ENCODE measurements around the gene C6orf47. TPM values are rescaled to one million over a fixed set of nuclear protein-coding genes. Genes with fewer than 3 reads are reported as not detected.
A peak's percentile ranks its signal among the peaks of the same experiment; 100 is the strongest.

Gene C6orf47
- total RNA-seq, 2 experiments from 2014 or later, result 10.1 to 11.7 TPM

DNA sequence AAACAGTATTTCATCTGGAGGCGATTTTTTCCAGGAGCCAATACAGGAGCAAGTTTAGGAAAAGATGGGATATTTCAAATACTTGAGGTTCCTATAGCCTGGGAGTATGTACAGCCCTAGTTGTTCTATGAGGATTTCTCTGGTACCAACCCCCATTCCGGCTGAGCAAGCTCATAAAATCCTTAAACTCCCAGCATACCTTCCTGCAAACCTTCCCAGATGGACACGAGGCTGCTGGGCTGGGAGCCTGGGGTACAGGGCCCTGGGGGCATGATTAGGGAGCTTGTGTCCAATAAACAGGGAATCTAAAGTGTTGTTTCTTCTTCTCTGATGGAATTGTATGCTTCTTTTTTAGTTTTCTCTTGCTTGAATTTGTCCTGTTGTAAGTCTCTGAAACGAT is 38.6 kb downstream of the C6orf47 start:
- peaks cover 32% of the 10 kb centered on the region for H3K4me1 Mint-ChIP-seq
- H3K27me3 Mint-ChIP-seq, result no peaks in the 10 kb centered on the region
- peak overlapping the region; percentile 95 for H3K4me3 Mint-ChIP-seq
- intact Hi-C loops (cut with DNase I, micrococcal nuclease), result loop anchor here (2.0 kb wide), 7 partner anchors 39 to 1233 kb away; partner anchors contain the start of genes ATP6V1G2 (in 1 of the 2), C6orf47 (in 1 of the 2), MRPS18B (in 1 of the 2) and NFKBIL1 (in 1 of the 2)
- H3K9me3 Mint-ChIP-seq (ENCODE audit: low read depth), result no peaks in the 10 kb centered on the region
- no peak for ATAC-seq
- DNase-seq, result no peak
- CTCF ChIA-PET, result interaction anchor here (0.7 to 1.8 kb wide), 5 partner anchors 17 to 188 kb away, joined by 3 to 8 read pairs (median 3); partner anchors contain the start of gene DDX39B
- peaks cover 61% of the 10 kb centered on the region for H3K36me3 Mint-ChIP-seq (ENCODE audit: low read depth)
- POLR2A ChIA-PET, result interaction anchor here (0.5 to 2.8 kb wide), 9 partner anchors 17 to 893 kb away, joined by 3 to 11 read pairs (median 4); partner anchors contain the start of genes BAG6, GPANK1 and MSH5
- H3K27ac Mint-ChIP-seq, result peak overlapping the region; percentile 99

DNA sequence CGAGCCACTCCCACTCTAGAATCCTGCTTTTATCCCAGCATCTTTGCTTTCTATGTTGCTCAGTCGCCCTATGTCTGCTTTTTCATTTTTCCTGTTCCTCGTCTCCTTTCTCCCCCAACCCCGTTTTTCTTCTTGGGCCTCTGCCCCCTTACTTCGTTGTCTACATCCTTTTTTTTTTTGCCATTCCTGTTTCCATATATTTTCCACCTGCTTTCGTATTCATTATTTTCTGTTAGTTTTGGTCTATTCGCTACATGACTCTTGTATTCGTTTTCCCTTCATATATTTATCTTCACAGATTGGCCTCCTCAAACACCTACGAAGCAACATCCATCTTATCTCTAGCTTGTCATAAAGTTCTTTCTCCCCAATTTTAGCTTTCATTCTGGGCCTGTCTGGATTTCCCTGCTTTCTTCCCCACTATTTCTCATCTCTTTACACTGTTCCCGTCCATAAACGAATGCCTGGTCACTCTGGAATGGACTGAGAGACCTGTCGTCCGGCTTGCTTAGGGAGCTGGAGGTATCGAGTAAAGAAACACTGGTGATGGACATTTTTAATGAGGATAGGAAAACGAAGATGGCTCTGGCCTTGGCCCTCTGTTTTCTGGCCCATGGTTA is 39.1 kb downstream of the C6orf47 start:
- DNase-seq (no peak), ATAC-seq (no peak)
- Mint-ChIP-seq H3K4me1 (peaks cover 37% of the 10 kb centered on the region), H3K9me3 (ENCODE audit: low read depth) (no peaks in the 10 kb centered on the region), H3K4me3 (peak overlapping the region; percentile 95), H3K36me3 (ENCODE audit: low read depth) (peaks cover 61% of the 10 kb centered on the region), H3K27ac (peak overlapping the region; percentile 99), H3K27me3 (no peaks in the 10 kb centered on the region)
- POLR2A ChIA-PET, result interaction anchor here (0.5 to 2.8 kb wide), 6 partner anchors 17 to 212 kb away, joined by 3 to 11 read pairs (median 4); partner anchors contain the start of genes BAG6 and GPANK1
- CTCF ChIA-PET, result interaction anchor here (0.7 to 1.8 kb wide), 5 partner anchors 17 to 189 kb away, joined by 3 to 8 read pairs (median 3); partner anchors contain the start of gene DDX39B
- intact Hi-C loops (cut with DNase I, micrococcal nuclease), result loop anchor here (2.0 kb wide), 7 partner anchors 39 to 1233 kb away; partner anchors contain the start of genes ATP6V1G2 (in 1 of the 2), C6orf47 (in 1 of the 2), MRPS18B (in 1 of the 2) and NFKBIL1 (in 1 of the 2)

DNA sequence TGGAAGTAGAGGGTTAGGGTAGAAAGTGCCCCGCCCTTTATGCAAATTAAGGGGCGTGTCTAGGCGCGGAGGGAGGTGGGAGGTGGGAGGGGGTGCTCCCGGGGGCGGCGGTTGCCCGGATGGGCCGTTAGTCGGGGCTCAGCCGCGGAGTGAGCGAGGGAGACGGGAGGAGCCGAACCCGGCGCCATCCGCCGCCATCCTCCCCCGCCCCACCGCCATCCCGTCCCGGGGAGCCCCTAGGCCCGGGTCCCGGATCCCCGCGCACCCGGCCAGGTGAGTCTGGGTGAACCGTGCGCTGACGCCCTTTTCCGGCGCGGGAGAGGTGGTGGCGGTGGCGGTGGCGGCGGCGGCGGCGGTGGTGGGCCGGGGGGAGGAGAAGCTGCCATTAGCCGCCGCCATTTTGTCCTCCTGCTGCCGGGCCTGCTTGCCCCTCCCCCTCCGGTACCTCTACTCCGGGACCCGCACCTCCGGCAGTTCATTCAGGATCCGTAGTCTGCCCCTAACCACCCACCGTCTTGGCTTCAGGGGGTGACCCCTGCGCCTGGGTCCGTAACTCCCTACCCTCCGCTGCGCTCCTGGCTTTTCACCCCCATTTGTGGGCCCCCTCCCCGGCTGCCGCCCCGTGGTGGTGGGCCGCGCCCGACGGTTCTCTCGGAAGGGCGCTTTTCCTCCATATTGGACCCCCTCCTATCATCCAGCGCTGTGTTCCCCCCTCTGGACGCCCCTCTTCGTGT is 39.8 kb downstream of the C6orf47 start, which contains the start of gene PRRC2A:
Gene PRRC2A, plus strand, starts transcription at position 130 of the 734 bp plus-strand sequence. CDS start 2,075 bp downstream, outside the sequence.
- ChIA-PET CTCF (interaction anchor here (0.6 to 1.4 kb wide), 7 partner anchors 22 to 128 kb away, joined by 3 to 9 read pairs (median 3); partner anchors contain the start of genes ATP6V1G2 and DDX39B), POLR2A (interaction anchor here (0.7 to 2.8 kb wide), 9 partner anchors 18 to 242 kb away, joined by 3 to 11 read pairs (median 4); partner anchors contain the start of genes BAG6, DDX39B, GPANK1 and HSPA1B)
- peaks cover 44% of the 10 kb centered on the region for H3K4me1 Mint-ChIP-seq
- DNase-seq, result peak; percentile 98
- peak; percentile 28 for ATAC-seq
- H3K36me3 Mint-ChIP-seq (ENCODE audit: low read depth), result peaks cover 54% of the 10 kb centered on the region
- no peaks in the 10 kb centered on the region for H3K9me3 Mint-ChIP-seq (ENCODE audit: low read depth)
- H3K27me3 Mint-ChIP-seq, result no peaks in the 10 kb centered on the region
- intact Hi-C loops (cut with DNase I, micrococcal nuclease), result loop anchor here (1.0 to 2.0 kb wide), 22 partner anchors 32 to 1234 kb away; partner anchors contain the start of genes BAG6 (in 2 of the 2), NFKBIL1 (in 2 of the 2), ABHD16A (in 1 of the 2) and ATP6V1G2 (in 1 of the 2)
- H3K4me3 Mint-ChIP-seq, result peak within 1 kb of the TSS; percentile 95
- H3K27ac Mint-ChIP-seq, result peak within 1 kb of the TSS; percentile 99

DNA sequence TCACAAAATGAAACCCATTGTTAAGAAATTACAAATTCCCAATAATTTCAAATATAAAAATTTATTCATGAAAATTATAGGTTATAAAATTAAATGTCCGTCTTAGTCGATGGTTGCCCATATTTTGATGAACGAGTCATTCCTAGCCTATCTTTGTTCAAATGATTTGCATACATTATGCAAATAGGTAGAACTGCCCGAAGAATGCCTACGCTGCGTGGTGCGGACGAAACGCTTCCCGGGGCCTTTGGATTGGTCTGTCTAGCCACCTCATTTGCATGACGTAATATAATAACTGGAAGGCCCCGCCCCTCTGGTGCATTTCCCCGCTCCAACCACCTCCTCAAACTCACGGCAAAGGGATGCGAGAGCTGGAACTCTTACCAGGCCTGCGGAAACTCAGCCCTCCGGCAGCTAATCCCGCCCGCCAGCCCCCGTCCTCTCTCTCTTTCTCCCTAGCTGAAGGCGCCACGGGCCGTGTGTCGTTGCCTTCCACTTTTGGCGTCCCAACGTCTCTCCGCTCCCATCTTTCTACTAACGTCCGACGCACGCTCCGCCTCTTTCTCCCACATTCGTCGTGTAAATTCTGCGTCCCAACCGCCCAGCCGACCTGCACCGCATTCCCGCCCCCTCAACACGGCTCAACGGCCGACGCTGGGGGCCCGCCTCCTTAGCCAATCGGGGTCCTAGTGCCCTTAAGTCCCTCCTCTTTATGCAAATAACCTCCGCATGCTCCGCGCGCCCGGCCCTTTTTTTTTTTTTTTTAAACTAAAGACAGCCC is 40.6 kb downstream of the C6orf47 start:
- H3K4me3 Mint-ChIP-seq, result peak overlapping the region; percentile 95
- CTCF ChIA-PET, result interaction anchor here (0.6 to 1.0 kb wide), 5 partner anchors 22 to 128 kb away, joined by 3 to 9 read pairs (median 3); partner anchors contain the start of gene ATP6V1G2
- H3K27ac Mint-ChIP-seq, result peak overlapping the region; percentile 97
- H3K9me3 Mint-ChIP-seq (ENCODE audit: low read depth), result no peaks in the 10 kb centered on the region
- intact Hi-C loops (cut with DNase I, micrococcal nuclease), result loop anchor here (1.0 to 2.0 kb wide), 22 partner anchors 32 to 1235 kb away; partner anchors contain the start of genes BAG6 (in 2 of the 2), NFKBIL1 (in 2 of the 2), ABHD16A (in 1 of the 2) and ATP6V1G2 (in 1 of the 2)
- H3K36me3 Mint-ChIP-seq (ENCODE audit: low read depth), result peaks cover 47% of the 10 kb centered on the region
- POLR2A ChIA-PET, result interaction anchor here (0.6 to 1.4 kb wide), 9 partner anchors 9 to 243 kb away, joined by 3 to 6 read pairs (median 3); partner anchors contain the start of genes DDX39B, GPANK1, HSPA1B and NEU1
- peak; percentile 82 for ATAC-seq
- peak; percentile 98 for DNase-seq
- H3K4me1 Mint-ChIP-seq, result peaks cover 52% of the 10 kb centered on the region
- no peaks in the 10 kb centered on the region for H3K27me3 Mint-ChIP-seq

DNA sequence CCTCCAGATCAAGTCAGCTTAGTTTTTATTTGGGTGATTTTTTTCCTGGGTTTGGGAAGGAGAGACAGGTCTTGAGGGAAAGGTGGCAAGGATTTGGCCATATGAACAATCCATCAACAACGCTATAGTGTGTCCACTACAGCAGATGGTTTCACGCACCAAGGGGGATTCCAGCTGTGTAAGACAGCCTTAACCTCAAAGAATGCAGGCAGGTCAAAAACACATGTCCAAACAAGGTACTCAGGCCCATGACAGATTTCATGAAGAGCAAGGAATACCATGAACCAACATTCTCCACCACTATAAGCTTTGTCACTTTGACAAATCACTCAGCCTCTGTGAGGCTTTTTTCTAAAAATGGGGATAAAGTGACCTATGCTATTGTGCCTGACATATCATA is 43.6 kb downstream of the C6orf47 start:
- peak overlapping the region; percentile 86 for H3K27ac Mint-ChIP-seq

DNA sequence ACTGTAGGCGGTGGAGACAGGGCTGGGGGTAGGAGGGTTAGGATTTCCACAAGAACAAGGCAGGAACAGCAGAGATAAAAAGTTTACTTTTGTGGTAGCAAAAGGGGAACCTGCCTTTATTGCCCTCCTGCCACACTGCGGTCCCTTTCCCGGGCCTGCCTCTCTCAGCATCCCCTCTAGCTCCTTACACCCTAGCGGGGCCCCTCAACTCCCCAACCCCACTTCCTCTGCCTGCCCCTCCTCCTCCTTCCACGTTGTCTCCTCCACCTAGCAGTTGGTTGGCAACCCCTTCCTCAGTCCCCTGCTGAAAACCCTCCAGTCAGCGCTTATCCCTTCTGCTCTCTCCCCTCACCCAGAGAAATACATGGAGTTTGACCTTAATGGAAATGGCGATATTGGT is 44.8 kb downstream of the C6orf47 start:
- Mint-ChIP-seq H3K36me3 (ENCODE audit: low read depth) (peaks cover 11% of the 10 kb centered on the region), H3K4me1 (peaks cover 39% of the 10 kb centered on the region), H3K27ac (peak overlapping the region; percentile 86), H3K9me3 (ENCODE audit: low read depth) (no peaks in the 10 kb centered on the region), H3K27me3 (no peaks in the 10 kb centered on the region), H3K4me3 (peak overlapping the region; percentile 75)
- CTCF ChIA-PET, result interaction anchor here (0.8 to 4.4 kb wide), 4 partner anchors 17 to 70 kb away, joined by 3 to 22 read pairs (median 6); partner anchors contain the start of gene ATP6V1G2
- ATAC-seq, result no peak
- POLR2A ChIA-PET, result interaction anchor here (1.1 kb wide), 1 partner anchor 37 kb away, joined by 3 read pairs; the partner anchor contains the start of gene BAG6
- intact Hi-C loops (cut with DNase I, micrococcal nuclease), result no loop called here
- DNase-seq, result peak; percentile 56

More for the DNA sequence above, 43.6 kb downstream of the C6orf47 start:
- ChIA-PET CTCF (interaction anchor here (0.5 to 4.4 kb wide), 7 partner anchors 18 to 306 kb away, joined by 3 to 22 read pairs (median 4); partner anchors contain the start of genes NFKBIL1 and TNF), POLR2A (interaction anchor here (0.6 kb wide), 2 partner anchors 12 to 179 kb away, joined by 3 to 7 read pairs; partner anchors contain the start of gene VARS1)
- H3K27me3 Mint-ChIP-seq, result no peaks in the 10 kb centered on the region
- intact Hi-C loops (cut with DNase I, micrococcal nuclease), result no loop called here
- H3K9me3 Mint-ChIP-seq (ENCODE audit: low read depth), result no peaks in the 10 kb centered on the region
- peaks cover 46% of the 10 kb centered on the region for H3K4me1 Mint-ChIP-seq
- peak overlapping the region; percentile 75 for H3K4me3 Mint-ChIP-seq
- H3K36me3 Mint-ChIP-seq (ENCODE audit: low read depth), result peaks cover 20% of the 10 kb centered on the region
- no peak for ATAC-seq
- no peak for DNase-seq

DNA sequence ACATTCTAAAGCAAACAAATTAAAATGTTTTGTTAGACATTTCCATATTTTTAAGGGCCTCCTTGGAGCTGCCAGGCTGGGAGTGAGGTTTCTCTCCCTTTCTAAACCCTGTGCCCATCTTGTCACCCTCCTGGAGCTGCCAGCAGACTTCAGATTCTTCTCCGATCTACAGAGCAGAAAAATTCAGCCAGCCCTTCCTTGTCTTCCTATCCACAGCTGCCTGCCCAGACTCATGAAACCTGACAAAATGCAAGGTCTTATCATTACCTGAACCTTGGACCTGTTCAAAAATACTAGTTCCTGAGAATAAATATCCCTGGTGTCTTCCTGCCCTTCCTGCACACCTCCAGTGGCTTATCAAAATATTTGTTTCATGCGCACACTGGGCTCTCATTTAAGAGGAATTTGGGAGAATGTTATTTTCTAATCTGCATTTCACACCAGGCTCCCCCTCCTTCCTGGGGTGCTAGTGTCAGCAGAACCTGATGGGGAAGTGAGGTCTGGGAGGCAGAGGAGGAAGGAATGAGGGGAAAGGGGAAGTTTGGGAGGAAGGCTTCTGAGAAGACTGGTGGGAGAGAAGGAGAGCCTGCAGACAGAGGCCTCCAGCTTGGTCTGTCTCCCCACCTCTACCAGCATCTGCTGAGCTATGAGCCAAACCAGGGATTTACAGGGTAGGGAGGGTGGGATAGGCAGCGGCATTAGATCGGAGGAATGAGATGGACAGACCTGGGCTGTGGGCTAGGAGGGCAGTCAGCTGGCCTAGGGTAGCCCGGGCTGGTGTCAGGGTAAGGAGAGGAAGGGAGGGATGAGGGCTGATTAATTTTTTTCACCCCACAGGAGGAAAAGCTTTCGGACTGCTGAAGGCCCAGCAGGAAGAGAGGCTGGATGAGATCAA is 45.6 kb downstream of the C6orf47 start, which contains the start of gene AIF1:
Gene AIF1, plus strand, starts transcription at position 551 of the 895 bp plus-strand sequence. Its CDS starts 96 bp downstream, at position 647.
- Mint-ChIP-seq H3K4me1 (peaks cover 39% of the 10 kb centered on the region), H3K27me3 (no peaks in the 10 kb centered on the region), H3K36me3 (ENCODE audit: low read depth) (peaks cover 11% of the 10 kb centered on the region), H3K4me3 (peak within 1 kb of the TSS; percentile 75), H3K9me3 (ENCODE audit: low read depth) (no peaks in the 10 kb centered on the region), H3K27ac (peak within 1 kb of the TSS; percentile 86)
- CTCF ChIA-PET, result interaction anchor here (0.6 to 4.4 kb wide), 4 partner anchors 16 to 69 kb away, joined by 3 to 22 read pairs (median 4); partner anchors contain the start of gene ATP6V1G2
- ATAC-seq (no peak), DNase-seq (no peak)
- intact Hi-C loops (cut with DNase I, micrococcal nuclease), result no loop called here
- POLR2A ChIA-PET, result interaction anchor here (1.1 kb wide), 1 partner anchor 37 kb away, joined by 3 read pairs; the partner anchor contains the start of gene BAG6

DNA sequence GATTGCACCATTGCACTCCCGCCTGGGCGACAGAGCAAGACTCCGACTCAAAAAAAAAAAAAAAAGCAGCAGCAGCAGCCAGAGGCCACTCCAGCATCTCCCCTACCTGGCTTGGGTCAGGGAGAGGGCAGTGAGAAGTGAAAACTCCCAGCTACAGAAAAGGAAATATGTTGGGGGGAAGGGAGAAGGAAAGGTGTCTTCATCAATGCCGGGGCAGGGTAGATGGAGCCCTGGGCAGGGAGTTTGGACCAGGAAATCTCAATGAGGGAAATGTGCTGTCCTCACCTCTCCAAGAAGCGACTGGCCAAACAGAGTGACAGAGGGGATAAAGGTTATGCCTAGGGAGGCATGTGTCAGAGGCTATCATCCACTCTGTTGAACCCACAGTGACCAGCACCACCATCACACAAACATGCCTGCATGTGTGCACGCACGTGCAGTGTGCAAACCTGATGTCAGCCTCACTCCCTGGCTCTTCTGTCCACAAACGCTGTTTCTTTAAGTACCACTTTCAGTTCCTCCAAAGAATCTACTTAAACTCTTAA is 46.4 kb downstream of the C6orf47 start:
- ChIA-PET POLR2A (no interaction called here), CTCF (interaction anchor here (0.6 to 4.4 kb wide), 2 partner anchors 16 to 55 kb away, joined by 3 to 22 read pairs; no protein-coding TSS in a partner anchor)
- no peak overlapping the region for H3K27ac Mint-ChIP-seq
- H3K27me3 Mint-ChIP-seq, result no peaks in the 10 kb centered on the region
- H3K4me1 Mint-ChIP-seq, result peaks cover 33% of the 10 kb centered on the region
- no peak overlapping the region for H3K4me3 Mint-ChIP-seq
- peaks cover 4% of the 10 kb centered on the region for H3K36me3 Mint-ChIP-seq (ENCODE audit: low read depth)
- intact Hi-C loops (cut with DNase I, micrococcal nuclease), result no loop called here
- DNase-seq (no peak), ATAC-seq (no peak)
- no peaks in the 10 kb centered on the region for H3K9me3 Mint-ChIP-seq (ENCODE audit: low read depth)

DNA sequence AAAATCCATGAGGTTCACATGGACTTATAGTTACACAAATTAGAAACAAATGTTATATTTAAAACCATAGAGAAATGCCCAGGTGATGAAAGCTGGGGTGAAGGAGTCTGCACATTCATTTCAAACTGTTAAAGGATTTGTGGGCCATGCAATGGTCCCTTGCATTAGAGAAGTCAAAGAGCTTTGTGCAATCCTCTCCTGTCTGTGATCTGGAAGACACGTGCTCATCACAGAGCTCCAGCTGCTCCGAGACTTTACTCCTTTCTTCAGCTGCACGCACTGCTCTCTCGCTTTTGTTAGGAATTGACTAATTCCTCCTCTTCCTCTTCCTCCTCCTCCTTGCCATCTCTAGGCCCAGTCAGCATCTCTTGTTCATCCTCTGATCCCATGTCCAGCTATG is 49.6 kb downstream of the C6orf47 start:
- intact Hi-C loops (cut with DNase I, micrococcal nuclease), result no loop called here
- ATAC-seq (no peak), DNase-seq (no peak)
- ChIA-PET CTCF (interaction anchor here (0.6 to 21.6 kb wide), 7 partner anchors 13 to 167 kb away, joined by 3 to 658 read pairs (median 6); partner anchors contain the start of genes ATP6V1G2, DDX39B, LST1 and NFKBIL1), POLR2A (interaction anchor here (0.5 to 0.6 kb wide), 2 partner anchors 9 to 83 kb away, joined by 3 read pairs; no protein-coding TSS in a partner anchor)
- no peaks in the 10 kb centered on the region for H3K27me3 Mint-ChIP-seq
- H3K36me3 Mint-ChIP-seq (ENCODE audit: low read depth), result no peaks in the 10 kb centered on the region
- no peak overlapping the region for H3K4me3 Mint-ChIP-seq
- H3K9me3 Mint-ChIP-seq (ENCODE audit: low read depth), result no peaks in the 10 kb centered on the region
- H3K27ac Mint-ChIP-seq, result no peak overlapping the region
- H3K4me1 Mint-ChIP-seq, result peaks cover 15% of the 10 kb centered on the region
